ENCODE results near the gene KPNA2. TPM values are rescaled to one million over a fixed set of nuclear protein-coding genes. Genes with fewer than 3 reads are reported as not detected.

The KPNA2 gene
- polyA plus RNA-seq, 1 donor (not counting 4 experiments of a cell fraction or from before 2014, with no cell fraction given) = 186 TPM

DNA sequence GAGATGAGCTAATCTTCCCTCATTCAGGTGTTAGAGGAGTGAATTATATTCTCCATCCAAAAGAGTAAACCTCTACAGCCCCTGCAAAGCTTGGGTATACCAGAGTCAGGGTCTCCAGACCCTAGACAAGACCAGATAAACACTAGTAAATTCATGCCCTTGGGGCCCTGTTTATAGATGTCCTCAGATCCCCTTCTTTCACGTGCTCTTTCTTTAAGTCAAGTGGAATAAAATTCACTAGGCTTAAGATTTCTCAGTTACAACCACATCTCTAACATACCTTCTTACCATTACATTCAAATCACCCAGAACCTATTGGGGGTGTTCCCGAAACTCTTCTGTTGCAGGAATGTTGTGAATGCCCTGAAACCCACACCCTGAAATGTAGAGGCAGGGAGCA, 37.1 kb upstream of the KPNA2 start:
- H3K9me1 ChIP-seq (ENCODE audit: control insufficient read depth, extremely low read depth, insufficient read depth, low read length) = no peaks in the 10 kb centered on the region
- H3K4me2 ChIP-seq (ENCODE audit: control insufficient read depth, extremely low read depth, insufficient read depth, low read depth, low read length) = no peak overlapping the region
- FAIRE-seq (peak; percentile 5), DNase-seq (ENCODE audit: low read depth, low spot score) (no peak)
- dilution Hi-C loops (cut with MboI; ENCODE audit: extremely low pct_ligation_motif_present, low sequenced_read_pairs) = no loop called here
- H4K20me1 ChIP-seq (ENCODE audit: control insufficient read depth, extremely low read depth, insufficient read depth, low read length) = no peaks in the 10 kb centered on the region
- no peak for TF ChIP-seq EZH2 (IDR thresholded peaks at IDR 0.05; ENCODE audit: low read length)
- H3K27me3 ChIP-seq (ENCODE audit: control insufficient read depth, extremely low read depth, insufficient read depth, low read length) = no peaks in the 10 kb centered on the region
- no peaks in the 10 kb centered on the region for H3K79me2 ChIP-seq (ENCODE audit: control insufficient read depth, insufficient read depth, low read length)
- no peak overlapping the region for H3K4me3 ChIP-seq (ENCODE audit: control insufficient read depth in 2 of 3, extremely low read depth in 1 of 3, insufficient read depth in 2 of 3, low read depth in 1 of 3, low read length in 3 of 3)
- H3K4me1 ChIP-seq (ENCODE audit: control insufficient read depth, extremely low read depth, insufficient read depth, low read length) = peaks cover 27% of the 10 kb centered on the region
- no peak overlapping the region for H2AFZ ChIP-seq (ENCODE audit: control insufficient read depth, low read length)
- H3K27ac ChIP-seq (ENCODE audit: control insufficient read depth, insufficient read depth, low read length) = no peak overlapping the region
- H3K9ac ChIP-seq (ENCODE audit: control insufficient read depth, extremely low read depth, insufficient read depth, low read length) = no peak overlapping the region
- H3K36me3 ChIP-seq (ENCODE audit: control insufficient read depth in 2 of 2, extremely low read depth in 1 of 2, insufficient read depth in 2 of 2, low read length in 2 of 2) = no peaks in the 10 kb centered on the region
- H3K9me3 ChIP-seq (ENCODE audit: control insufficient read depth, low read depth, low read length) = no peaks in the 10 kb centered on the region

DNA sequence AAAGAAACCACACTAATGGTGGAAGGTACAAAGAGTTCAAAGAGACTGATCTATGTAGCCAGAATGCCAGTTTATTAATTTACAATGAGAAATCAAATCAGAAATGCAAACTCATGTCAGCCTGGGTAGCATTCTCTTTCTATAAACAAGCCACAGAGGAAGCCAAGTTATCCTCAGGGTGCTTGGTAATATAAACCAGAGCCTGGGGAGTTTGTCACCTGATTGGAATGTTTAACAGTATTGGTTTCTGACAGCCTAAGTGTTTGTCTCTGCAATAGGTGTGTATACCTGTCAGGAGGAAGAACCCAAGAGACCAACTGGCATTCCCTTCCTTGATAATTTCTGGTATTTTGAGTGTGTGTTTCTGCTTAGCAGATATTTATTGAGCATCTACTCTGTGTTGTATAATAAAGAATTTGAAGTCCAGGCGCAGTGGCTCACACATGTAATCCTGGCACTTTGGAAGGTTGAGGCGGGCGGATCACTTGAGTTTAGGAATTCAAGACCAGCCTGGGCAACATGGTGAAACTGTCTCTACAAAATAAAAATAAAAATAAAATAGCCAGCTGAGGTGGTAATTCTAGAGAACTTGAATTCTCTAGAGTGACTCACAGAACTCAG, 36.1 kb upstream of the KPNA2 start:
- peak overlapping the region; percentile 22 for H3K4me2 ChIP-seq (ENCODE audit: control insufficient read depth, extremely low read depth, insufficient read depth, low read depth, low read length)
- peak; percentile 89 for FAIRE-seq
- H4K20me1 ChIP-seq (ENCODE audit: control insufficient read depth, extremely low read depth, insufficient read depth, low read length) = no peaks in the 10 kb centered on the region
- no peak overlapping the region for H3K4me3 ChIP-seq (ENCODE audit: control insufficient read depth in 2 of 3, extremely low read depth in 1 of 3, insufficient read depth in 2 of 3, low read depth in 1 of 3, low read length in 3 of 3)
- no peaks in the 10 kb centered on the region for H3K9me3 ChIP-seq (ENCODE audit: control insufficient read depth, low read depth, low read length)
- no peak overlapping the region for H3K27ac ChIP-seq (ENCODE audit: control insufficient read depth, insufficient read depth, low read length)
- H3K4me1 ChIP-seq (ENCODE audit: control insufficient read depth, extremely low read depth, insufficient read depth, low read length) = peaks cover 27% of the 10 kb centered on the region
- TF ChIP-seq, protein P1, sequence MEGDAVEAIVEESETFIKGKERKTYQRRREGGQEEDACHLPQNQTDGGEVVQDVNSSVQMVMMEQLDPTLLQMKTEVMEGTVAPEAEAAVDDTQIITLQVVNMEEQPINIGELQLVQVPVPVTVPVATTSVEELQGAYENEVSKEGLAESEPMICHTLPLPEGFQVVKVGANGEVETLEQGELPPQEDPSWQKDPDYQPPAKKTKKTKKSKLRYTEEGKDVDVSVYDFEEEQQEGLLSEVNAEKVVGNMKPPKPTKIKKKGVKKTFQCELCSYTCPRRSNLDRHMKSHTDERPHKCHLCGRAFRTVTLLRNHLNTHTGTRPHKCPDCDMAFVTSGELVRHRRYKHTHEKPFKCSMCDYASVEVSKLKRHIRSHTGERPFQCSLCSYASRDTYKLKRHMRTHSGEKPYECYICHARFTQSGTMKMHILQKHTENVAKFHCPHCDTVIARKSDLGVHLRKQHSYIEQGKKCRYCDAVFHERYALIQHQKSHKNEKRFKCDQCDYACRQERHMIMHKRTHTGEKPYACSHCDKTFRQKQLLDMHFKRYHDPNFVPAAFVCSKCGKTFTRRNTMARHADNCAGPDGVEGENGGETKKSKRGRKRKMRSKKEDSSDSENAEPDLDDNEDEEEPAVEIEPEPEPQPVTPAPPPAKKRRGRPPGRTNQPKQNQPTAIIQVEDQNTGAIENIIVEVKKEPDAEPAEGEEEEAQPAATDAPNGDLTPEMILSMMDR (optimal IDR thresholded peaks at IDR 0.05 in 1 of 3, IDR thresholded peaks at IDR 0.05 in 1 of 3, conservative IDR thresholded peaks at IDR 0.05 in 1 of 3; ENCODE audit: extremely low read depth in 1 of 3, insufficient read depth in 2 of 3, low read length in 3 of 3) = no peak
- no peak for TF ChIP-seq EZH2 (IDR thresholded peaks at IDR 0.05; ENCODE audit: low read length)
- H3K36me3 ChIP-seq (ENCODE audit: control insufficient read depth in 2 of 2, extremely low read depth in 1 of 2, insufficient read depth in 2 of 2, low read length in 2 of 2) = no peaks in the 10 kb centered on the region
- no peak overlapping the region for H3K9ac ChIP-seq (ENCODE audit: control insufficient read depth, extremely low read depth, insufficient read depth, low read length)
- no peaks in the 10 kb centered on the region for H3K27me3 ChIP-seq (ENCODE audit: control insufficient read depth, extremely low read depth, insufficient read depth, low read length)
- no peak overlapping the region for H2AFZ ChIP-seq (ENCODE audit: control insufficient read depth, low read length)
- dilution Hi-C loops (cut with MboI; ENCODE audit: extremely low pct_ligation_motif_present, low sequenced_read_pairs) = no loop called here
- no peaks in the 10 kb centered on the region for H3K79me2 ChIP-seq (ENCODE audit: control insufficient read depth, insufficient read depth, low read length)
- H3K9me1 ChIP-seq (ENCODE audit: control insufficient read depth, extremely low read depth, insufficient read depth, low read length) = no peaks in the 10 kb centered on the region
- DNase-seq (ENCODE audit: low read depth, low spot score) = no peak

DNA sequence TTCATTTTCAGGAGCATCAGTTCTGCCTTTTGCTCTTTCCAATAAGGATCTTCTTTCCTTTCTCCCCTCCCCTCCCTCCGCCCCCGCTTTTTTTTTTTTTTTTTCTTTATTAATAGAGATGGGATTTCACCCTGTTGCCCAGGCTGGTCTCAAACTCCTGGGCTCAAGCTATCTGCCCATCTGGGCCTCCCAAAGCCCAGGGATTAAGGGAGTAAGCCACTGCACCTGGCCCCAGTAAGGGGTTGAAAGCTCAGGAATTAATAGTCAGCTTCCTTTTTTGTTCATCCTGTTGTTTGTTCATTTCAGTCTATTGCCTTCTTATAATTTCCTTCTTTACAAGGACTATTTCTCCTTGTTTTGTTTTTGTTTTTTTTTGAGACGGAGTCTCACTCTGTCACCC, 31.3 kb upstream of the KPNA2 start:
- no peak overlapping the region for H3K4me3 ChIP-seq (ENCODE audit: control insufficient read depth in 2 of 3, extremely low read depth in 1 of 3, insufficient read depth in 2 of 3, low read depth in 1 of 3, low read length in 3 of 3)
- no peaks in the 10 kb centered on the region for H3K79me2 ChIP-seq (ENCODE audit: control insufficient read depth, insufficient read depth, low read length)
- H3K9ac ChIP-seq (ENCODE audit: control insufficient read depth, extremely low read depth, insufficient read depth, low read length) = no peak overlapping the region
- H3K27ac ChIP-seq (ENCODE audit: control insufficient read depth, insufficient read depth, low read length) = no peak overlapping the region
- H3K9me3 ChIP-seq (ENCODE audit: control insufficient read depth, low read depth, low read length) = no peaks in the 10 kb centered on the region
- DNase-seq (ENCODE audit: low read depth, low spot score) (no peak), FAIRE-seq (no peak)
- H4K20me1 ChIP-seq (ENCODE audit: control insufficient read depth, extremely low read depth, insufficient read depth, low read length) = no peaks in the 10 kb centered on the region
- H3K36me3 ChIP-seq (ENCODE audit: control insufficient read depth in 2 of 2, extremely low read depth in 1 of 2, insufficient read depth in 2 of 2, low read length in 2 of 2) = no peaks in the 10 kb centered on the region
- dilution Hi-C loops (cut with MboI; ENCODE audit: extremely low pct_ligation_motif_present, low sequenced_read_pairs) = no loop called here
- H2AFZ ChIP-seq (ENCODE audit: control insufficient read depth, low read length) = no peak overlapping the region
- H3K27me3 ChIP-seq (ENCODE audit: control insufficient read depth, extremely low read depth, insufficient read depth, low read length) = no peaks in the 10 kb centered on the region
- peaks cover 4% of the 10 kb centered on the region for H3K4me1 ChIP-seq (ENCODE audit: control insufficient read depth, extremely low read depth, insufficient read depth, low read length)
- no peak for TF ChIP-seq EZH2 (IDR thresholded peaks at IDR 0.05; ENCODE audit: low read length)
- TF ChIP-seq, protein P1 (optimal IDR thresholded peaks at IDR 0.05 in 1 of 3, IDR thresholded peaks at IDR 0.05 in 1 of 3, conservative IDR thresholded peaks at IDR 0.05 in 1 of 3; ENCODE audit: extremely low read depth in 1 of 3, insufficient read depth in 2 of 3, low read length in 3 of 3) = no peak
- H3K4me2 ChIP-seq (ENCODE audit: control insufficient read depth, extremely low read depth, insufficient read depth, low read depth, low read length) = no peak overlapping the region
- H3K9me1 ChIP-seq (ENCODE audit: control insufficient read depth, extremely low read depth, insufficient read depth, low read length) = no peaks in the 10 kb centered on the region

Data from keratinocyte (primary cell).